Peyer's patch (tissue), 4 donors: ENCODE measurements around the gene NEDD9.

Experiments used
- CTCF ChIP-seq, 6 experiments: fragments of 450-650 bp in 4 of 6; fragments of 200-600 bp in 2 of 6; sonication (generic) in 1 of 6; IDR thresholded peaks; one replicate each; pipeline ENCODE4 v1.5.1; 2017 to 2019; ENCODE audit warnings: antibody characterized with exemption in 6 of 6, mild to moderate bottlenecking in 3 of 6, moderate library complexity in 1 of 6
- POLR2A ChIP-seq, 2 donors: fragments of 450-650 bp; IDR thresholded peaks; one replicate each; pipeline ENCODE4 v1.5.1; 2017; ENCODE audit warnings: antibody characterized with exemption in 2 of 2, mild to moderate bottlenecking in 2 of 2, moderate library complexity in 2 of 2

- TF ChIP-seq CTCF (IDR thresholded peaks at IDR 0.05): no peak
- no peak for TF ChIP-seq POLR2A (IDR thresholded peaks at IDR 0.05)
Measured at GRCh38 chr6:11190625-11191245, 41.7 kb downstream of the NEDD9 start.
